SK-N-SH (cell line): ENCODE results near the gene LYL1. TPM values are rescaled to one million over a fixed set of nuclear protein-coding genes. Genes with fewer than 3 reads are reported as not detected.

Experiments used
- CTCF ChIA-PET: fragments of 300-600, 350-600 bp; formaldehyde crosslinking; extraction: SDS; loops from one replicate; lab custom pipeline; 2021; lab: Yijun Ruan, JAX
- POLR2A ChIA-PET: fragments of 350-600 bp; sonication (Branson Sonifier 250); formaldehyde crosslinking; extraction: SDS; loops from one replicate; lab custom pipeline; 2020; ENCODE audit warnings: antibody characterized with exemption, inconsistent platforms; lab: Yijun Ruan, JAX
- DNase-seq: peaks from one replicate; pipeline ENCODE4 v3.0.0; 2012
- H2AFZ ChIP-seq: fragments of 200-600 bp; sonication (generic); 2 replicates; pipeline ENCODE4 v1.8.1; 2016; ENCODE audit warnings: antibody characterized with exemption, mild to moderate bottlenecking, low read depth
- H3F3A ChIP-seq: fragments of 200-600 bp; sonication (generic); replicated peaks from 2 replicates; pipeline ENCODE3; 2016; ENCODE audit warnings: antibody characterized with exemption, mild to moderate bottlenecking; ENCODE audit not compliant: insufficient read depth
- H3K27ac ChIP-seq, 2 experiments: fragments of 200-500 bp in 1 of 2; fragments of 200-600 bp in 1 of 2; sonication (Bioruptor generic) in 1 of 2; sonication (generic), shearing (Covaris generic) in 1 of 2; 2 replicates each; pipeline versions ENCODE4 v1.5.1 to v1.6.1; 2014 to 2016; ENCODE audit warnings: low read depth in 2 of 2, inconsistent platforms in 1 of 2, low read length in 1 of 2, mild to moderate bottlenecking in 1 of 2, mixed read lengths in 1 of 2
- H3K27me3 ChIP-seq: fragments of 200-600 bp; sonication (generic), shearing (Covaris generic); 2 replicates; pipeline ENCODE4 v1.6.1; 2016; ENCODE audit warnings: mixed run types; ENCODE audit not compliant: insufficient read depth
- H3K36me3 ChIP-seq, 2 experiments: fragments of 200-500 bp in 1 of 2; fragments of 200-600 bp in 1 of 2; sonication (Bioruptor generic) in 1 of 2; sonication (generic) in 1 of 2; replicated peaks in 1 of 2; 2 replicates each; pipeline versions ENCODE3 to v1.5.1; 2014 to 2016; ENCODE audit warnings: low read length in 1 of 2, mild to moderate bottlenecking in 1 of 2; ENCODE audit not compliant: insufficient read depth in 2 of 2, control insufficient read depth in 1 of 2
- H3K4me1 ChIP-seq, 2 experiments: fragments of 200-500 bp in 1 of 2; fragments of 200-600 bp in 1 of 2; sonication (Bioruptor generic) in 1 of 2; sonication (generic), shearing (Covaris generic) in 1 of 2; 2 replicates each; pipeline versions ENCODE4 v1.5.1 to v1.6.1; 2014 to 2016; ENCODE audit warnings: low read depth in 1 of 2, low read length in 1 of 2, mixed run types in 1 of 2; ENCODE audit not compliant: insufficient read depth in 2 of 2, control insufficient read depth in 1 of 2
- H3K4me2 ChIP-seq: fragments of 200-600 bp; sonication (generic), shearing (Covaris generic); 2 replicates; pipeline ENCODE4 v1.6.1; 2017; ENCODE audit warnings: mixed run types
- H3K4me3 ChIP-seq, 2 experiments: fragments of 200-500 bp in 1 of 2; fragments of 200-600 bp in 1 of 2; sonication (Bioruptor generic) in 1 of 2; sonication (generic), shearing (Covaris generic) in 1 of 2; 2 replicates each; pipeline versions ENCODE4 v1.5.1 to v1.8.1; 2014 to 2016; ENCODE audit warnings: low read depth in 2 of 2, inconsistent platforms in 1 of 2, low read length in 1 of 2, mild to moderate bottlenecking in 1 of 2, mixed read lengths in 1 of 2, moderate library complexity in 1 of 2
- H3K79me2 ChIP-seq: fragments of 200-600 bp; sonication (generic); 2 replicates; pipeline ENCODE4 v1.8.1; 2017; ENCODE audit warnings: mild to moderate bottlenecking; ENCODE audit not compliant: insufficient read depth
- H3K9ac ChIP-seq: fragments of 200-600 bp; sonication (generic); 2 replicates; pipeline ENCODE4 v1.6.1; 2017; ENCODE audit warnings: mixed run types
- H3K9me2 ChIP-seq: fragments of 200-600 bp; sonication (generic); 2 replicates; pipeline ENCODE4 v1.6.1; 2017; ENCODE audit warnings: mixed run types
- H3K9me3 ChIP-seq: fragments of 200-600 bp; sonication (generic); 2 replicates; pipeline ENCODE4 v1.6.1; 2017; ENCODE audit warnings: mixed run types, mild to moderate bottlenecking, moderate library complexity
- H4K20me1 ChIP-seq: fragments of 200-600 bp; sonication (generic); 2 replicates; pipeline ENCODE4 v1.6.1; 2017; ENCODE audit warnings: mild to moderate bottlenecking, mixed run types; ENCODE audit not compliant: insufficient read depth
- CHD2 ChIP-seq: fragments of 150-350 bp; IDR thresholded peaks from 2 replicates; pipeline ENCODE4 v1.6.1; 2018; ENCODE audit warnings: low read length; ENCODE audit not compliant: partially characterized antibody
- EZH2phosphoT487 ChIP-seq: fragments of 200-600 bp; sonication (generic); IDR thresholded peaks from 2 replicates; pipeline ENCODE4 v1.6.1; 2017; ENCODE audit warnings: low read depth, mixed run types, mild to moderate bottlenecking, antibody characterized with exemption, moderate library complexity, borderline replicate concordance
- FOSL2 ChIP-seq: IDR thresholded peaks from 2 replicates; pipeline ENCODE4 v1.4.0; 2012; ENCODE audit warnings: low read depth, mild to moderate bottlenecking, moderate library complexity, borderline replicate concordance
- FOXM1 ChIP-seq: IDR thresholded peaks from 2 replicates; pipeline ENCODE4 v1.4.0; 2012; ENCODE audit warnings: low read depth, mild to moderate bottlenecking
- GATA2 ChIP-seq: sonication (generic); formaldehyde crosslinking; IDR thresholded peaks from 2 replicates; pipeline ENCODE4 v1.5.0; 2020; ENCODE audit warnings: mild to moderate bottlenecking, missing genetic modification reagents
- NFIC ChIP-seq: IDR thresholded peaks from 2 replicates; pipeline ENCODE4 v1.4.0; 2012; ENCODE audit warnings: borderline replicate concordance
- SIN3A ChIP-seq: IDR thresholded peaks from 2 replicates; pipeline ENCODE4 v1.6.1; 2012; ENCODE audit warnings: low read depth, mild to moderate bottlenecking, low read length, moderate library complexity, borderline replicate concordance
- TAF1 ChIP-seq: IDR thresholded peaks from 2 replicates; pipeline ENCODE4 v1.6.1; 2012; ENCODE audit warnings: low read depth, mild to moderate bottlenecking, low read length, moderate library complexity, borderline replicate concordance
- TCF12 ChIP-seq: IDR thresholded peaks from 2 replicates; pipeline ENCODE4 v1.4.0; 2012
- TEAD4 ChIP-seq: IDR thresholded peaks from 2 replicates; pipeline ENCODE4 v1.4.0; 2012; ENCODE audit warnings: mild to moderate bottlenecking, borderline replicate concordance; ENCODE audit not compliant: insufficient read depth
- YY1 ChIP-seq: IDR thresholded peaks from 2 replicates; pipeline ENCODE4 v1.4.0; 2012; ENCODE audit warnings: low read depth, mild to moderate bottlenecking
- WGBS: methylation state at CpG from one replicate; pipeline ENCODE4 v1.1.6; 2017; ENCODE audit warnings: low lambda C conversion rate; 5-methylcytosine and 5-hydroxymethylcytosine counted together
- polyA plus RNA-seq, 3 experiments: library from polyadenylated mRNA; depleted of rRNA; stranded (reverse); fragments of >200 nt; gene quantifications; 2 replicates each; pipeline ENCODE4 v1.2.3, GENCODE V29; 2012
- TF ChIP-seq, protein P1 (sequence below): fragments of 150-350 bp; IDR thresholded peaks from 2 replicates; pipeline ENCODE4 v1.6.1; 2016; ENCODE audit warnings: mild to moderate bottlenecking, low read depth, low read length
- TF ChIP-seq, protein P2 (sequence below): IDR thresholded peaks from 2 replicates; pipeline ENCODE4 v1.4.0; 2012; ENCODE audit warnings: low read depth, borderline replicate concordance
- TF ChIP-seq, protein P3 (sequence below): IDR thresholded peaks from 2 replicates; pipeline ENCODE4 v1.4.0; 2012; ENCODE audit warnings: low read depth
- TF ChIP-seq, protein P4 (sequence below): fragments of 200-600 bp; sonication (generic); IDR thresholded peaks from 2 replicates; pipeline ENCODE4 v1.6.1; 2017; ENCODE audit warnings: antibody characterized with exemption, mild to moderate bottlenecking, moderate library complexity

The LYL1 gene
- polyA plus RNA-seq, 1 of the 3 experiments (the other 2 are of a cell fraction): 2.2 TPM

GRCh38 chr19:13099073-13099999 is 3.3 kb downstream of the LYL1 start (continued):
- no peak for TF ChIP-seq TAF1
- TF ChIP-seq, protein P1, sequence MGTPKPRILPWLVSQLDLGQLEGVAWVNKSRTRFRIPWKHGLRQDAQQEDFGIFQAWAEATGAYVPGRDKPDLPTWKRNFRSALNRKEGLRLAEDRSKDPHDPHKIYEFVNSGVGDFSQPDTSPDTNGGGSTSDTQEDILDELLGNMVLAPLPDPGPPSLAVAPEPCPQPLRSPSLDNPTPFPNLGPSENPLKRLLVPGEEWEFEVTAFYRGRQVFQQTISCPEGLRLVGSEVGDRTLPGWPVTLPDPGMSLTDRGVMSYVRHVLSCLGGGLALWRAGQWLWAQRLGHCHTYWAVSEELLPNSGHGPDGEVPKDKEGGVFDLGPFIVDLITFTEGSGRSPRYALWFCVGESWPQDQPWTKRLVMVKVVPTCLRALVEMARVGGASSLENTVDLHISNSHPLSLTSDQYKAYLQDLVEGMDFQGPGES: no peak

DNA sequence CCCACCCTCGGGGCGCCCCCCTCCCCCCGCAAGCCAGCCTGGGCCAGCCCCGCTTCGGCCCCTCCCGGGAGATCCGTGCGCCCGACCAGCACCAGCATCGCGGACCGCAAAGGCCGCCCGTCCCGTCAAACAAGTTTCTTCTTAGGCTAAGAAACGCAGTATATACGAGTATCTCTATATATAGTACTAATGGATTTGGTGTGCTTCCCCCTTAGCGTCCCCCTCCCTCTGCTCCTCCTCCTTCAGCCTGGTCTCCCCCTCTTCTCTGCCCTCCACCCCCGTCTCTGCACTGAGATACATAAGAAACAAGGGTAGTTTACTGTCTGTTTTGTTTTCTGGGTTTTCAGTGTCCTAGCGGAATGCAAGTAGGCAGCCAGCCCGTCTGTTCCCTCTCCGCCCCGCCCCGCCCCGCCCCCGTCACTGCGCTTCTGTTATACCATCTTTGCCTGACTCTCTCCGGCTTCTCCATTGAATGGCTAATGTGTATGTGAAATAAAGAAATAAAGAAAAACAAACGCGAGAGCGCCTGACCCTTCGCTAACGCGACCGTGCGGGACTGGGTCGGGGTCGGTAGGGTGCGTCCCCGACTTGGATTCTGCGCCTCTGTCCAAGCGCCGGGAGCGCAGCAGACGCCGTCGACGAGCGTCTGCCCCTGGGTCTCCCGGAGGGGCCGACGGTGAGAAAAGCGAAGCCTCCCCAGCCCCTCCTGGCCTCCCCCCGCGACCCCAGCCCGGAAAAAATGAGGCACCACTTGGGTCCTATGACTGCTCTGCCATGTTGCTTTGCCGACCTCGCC is 4.2 kb downstream of the LYL1 start:
- CTCF ChIA-PET: no interaction called here

More for the DNA sequence above, 4.2 kb downstream of the LYL1 start:
- H3K36me3 ChIP-seq: peaks cover 0 to 16% of the 10 kb centered on the region in 2 experiments
- TF ChIP-seq FOXM1 (no peak), YY1 (no peak), GATA2 (no peak), NFIC (no peak), SIN3A (no peak), FOSL2 (no peak), CHD2 (no peak), TEAD4 (no peak), EZH2phosphoT487 (no peak), TCF12 (no peak)
- TF ChIP-seq, protein P2, sequence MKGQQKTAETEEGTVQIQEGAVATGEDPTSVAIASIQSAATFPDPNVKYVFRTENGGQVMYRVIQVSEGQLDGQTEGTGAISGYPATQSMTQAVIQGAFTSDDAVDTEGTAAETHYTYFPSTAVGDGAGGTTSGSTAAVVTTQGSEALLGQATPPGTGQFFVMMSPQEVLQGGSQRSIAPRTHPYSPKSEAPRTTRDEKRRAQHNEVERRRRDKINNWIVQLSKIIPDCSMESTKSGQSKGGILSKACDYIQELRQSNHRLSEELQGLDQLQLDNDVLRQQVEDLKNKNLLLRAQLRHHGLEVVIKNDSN: no peak
- TF ChIP-seq, protein P3, sequence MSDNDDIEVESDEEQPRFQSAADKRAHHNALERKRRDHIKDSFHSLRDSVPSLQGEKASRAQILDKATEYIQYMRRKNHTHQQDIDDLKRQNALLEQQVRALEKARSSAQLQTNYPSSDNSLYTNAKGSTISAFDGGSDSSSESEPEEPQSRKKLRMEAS: no peak
- TF ChIP-seq, protein P1: no peak
- TF ChIP-seq, protein P4, sequence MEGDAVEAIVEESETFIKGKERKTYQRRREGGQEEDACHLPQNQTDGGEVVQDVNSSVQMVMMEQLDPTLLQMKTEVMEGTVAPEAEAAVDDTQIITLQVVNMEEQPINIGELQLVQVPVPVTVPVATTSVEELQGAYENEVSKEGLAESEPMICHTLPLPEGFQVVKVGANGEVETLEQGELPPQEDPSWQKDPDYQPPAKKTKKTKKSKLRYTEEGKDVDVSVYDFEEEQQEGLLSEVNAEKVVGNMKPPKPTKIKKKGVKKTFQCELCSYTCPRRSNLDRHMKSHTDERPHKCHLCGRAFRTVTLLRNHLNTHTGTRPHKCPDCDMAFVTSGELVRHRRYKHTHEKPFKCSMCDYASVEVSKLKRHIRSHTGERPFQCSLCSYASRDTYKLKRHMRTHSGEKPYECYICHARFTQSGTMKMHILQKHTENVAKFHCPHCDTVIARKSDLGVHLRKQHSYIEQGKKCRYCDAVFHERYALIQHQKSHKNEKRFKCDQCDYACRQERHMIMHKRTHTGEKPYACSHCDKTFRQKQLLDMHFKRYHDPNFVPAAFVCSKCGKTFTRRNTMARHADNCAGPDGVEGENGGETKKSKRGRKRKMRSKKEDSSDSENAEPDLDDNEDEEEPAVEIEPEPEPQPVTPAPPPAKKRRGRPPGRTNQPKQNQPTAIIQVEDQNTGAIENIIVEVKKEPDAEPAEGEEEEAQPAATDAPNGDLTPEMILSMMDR: no peak
- 94% methylated on average over 50 of the region's 58 CpGs for WGBS
- no peak overlapping the region for H3K4me3 ChIP-seq
- H2AFZ ChIP-seq: no peak overlapping the region
- H3K4me2 ChIP-seq: no peak overlapping the region
- H3K9me3 ChIP-seq: no peaks in the 10 kb centered on the region
- POLR2A ChIA-PET: no interaction called here
- H3K79me2 ChIP-seq: peaks cover 12% of the 10 kb centered on the region; the same call in 1 of the 2 replicates
- H3K4me1 ChIP-seq: peaks cover 0 to 52% of the 10 kb centered on the region in 2 experiments
- H4K20me1 ChIP-seq: no peaks in the 10 kb centered on the region
- H3K27ac ChIP-seq: no peak overlapping the region
- no peaks in the 10 kb centered on the region for H3K9me2 ChIP-seq
- DNase-seq: no peak
- H3K9ac ChIP-seq: no peak overlapping the region
- H3F3A ChIP-seq: peaks cover 5% of the 10 kb centered on the region
- no peaks in the 10 kb centered on the region for H3K27me3 ChIP-seq
